Esophagus squamous epithelium (tissue), 5 donors: ENCODE results near the gene IP6K1. TPM values are rescaled to one million over a fixed set of nuclear protein-coding genes. Genes with fewer than 3 reads are reported as not detected.

ENCODE experiments used
- DNase-seq: peaks from one replicate; lab custom pipeline; 2025; lab: John Stamatoyannopoulos, UW
- H3K27ac ChIP-seq, 4 donors: fragments of 200-600 bp; sonication (generic); one replicate each; pipeline ENCODE4 v1.5.1; 2016 to 2019; ENCODE audit warnings: mild to moderate bottlenecking in 1 of 4
- H3K27me3 ChIP-seq, 4 donors: fragments of 200-600 bp; sonication (generic); 1 replicate in 3 of 4; 2 replicates in 1 of 4; pipeline versions ENCODE4 v1.5.1 to v1.6.0; 2017 to 2021; ENCODE audit warnings: antibody characterized with exemption in 1 of 4
- H3K36me3 ChIP-seq, 3 donors: fragments of 200-600 bp; sonication (generic); one replicate each; pipeline ENCODE4 v1.5.1; 2016 to 2019
- H3K4me1 ChIP-seq, 3 donors: fragments of 200-600 bp; sonication (generic); one replicate each; pipeline ENCODE4 v1.5.1; 2017 to 2019
- H3K4me3 ChIP-seq, 4 donors: fragments of 200-600 bp; sonication (generic); 1 replicate in 3 of 4; 2 replicates in 1 of 4; pipeline ENCODE4 v1.5.1; 2016 to 2019; ENCODE audit warnings: mild to moderate bottlenecking in 2 of 4, moderate library complexity in 1 of 4
- H3K9me3 ChIP-seq, 3 donors: fragments of 200-600 bp; sonication (generic); one replicate each; pipeline ENCODE4 v1.5.1; 2016 to 2019
- CTCF ChIP-seq, 6 experiments: fragments of 450-650 bp in 4 of 6; fragments of 200-600 bp in 2 of 6; sonication (generic) in 2 of 6; IDR thresholded peaks; one replicate each; pipeline ENCODE4 v1.5.1; 2016 to 2019; ENCODE audit warnings: antibody characterized with exemption in 6 of 6, mild to moderate bottlenecking in 4 of 6, moderate library complexity in 4 of 6
- POLR2A ChIP-seq, 4 donors: fragments of 450-650 bp; IDR thresholded peaks; one replicate each; pipeline ENCODE4 v1.6.1; 2017; ENCODE audit warnings: antibody characterized with exemption in 4 of 4, mild to moderate bottlenecking in 4 of 4, moderate library complexity in 3 of 4
- WGBS, 2 donors: methylation state at CpG; one replicate each; pipeline ENCODE4 v1.1.5; 2018; 5-methylcytosine and 5-hydroxymethylcytosine counted together
- intact Hi-C: fragments of 100-400 bp; cut with DNase I; formaldehyde crosslinking; loops from one replicate; pipeline ENCODE4 v1.15.0; 2022
- total RNA-seq, 4 donors: library from RNA; depleted of rRNA; stranded (reverse); fragments of >200 nt; gene quantifications; one replicate each; pipeline ENCODE4 v1.1.0, GENCODE V29; 2016
- donor health status: DM: yes; HTN: yes; CAD: no.

IP6K1 gene
- total RNA-seq, 4 donors from 2014 or later = 23.0 to 35.1 (median 28.1) TPM

- 48% methylated on average over 6 of the region's 7 CpGs; no CpG with 5 or more reads in 1 of the 2 donors for WGBS, 2 donors
- intact Hi-C loops = no loop called here
- H3K4me1 ChIP-seq = peaks cover 0 to 5% (median 0%) of the 10 kb centered on the region in 3 donors
- peaks cover 0 to 59% (median 9%) of the 10 kb centered on the region in 3 donors for H3K36me3 ChIP-seq
- H3K27me3 ChIP-seq = no peaks in the 10 kb centered on the region
- no peak for DNase-seq
- TF ChIP-seq POLR2A (IDR thresholded peaks at IDR 0.05) (no peak), CTCF (IDR thresholded peaks at IDR 0.05) (no peak)
- H3K27ac ChIP-seq = no peak overlapping the region
- H3K9me3 ChIP-seq = no peaks in the 10 kb centered on the region
- no peak overlapping the region for H3K4me3 ChIP-seq
These were observed 73.6 kb downstream of the IP6K1 start for GRCh38 chr3:49712631-49713317.

- Histone ChIP-seq H3K36me3 (peaks cover 0 to 62% (median 8%) of the 10 kb centered on the region in 3 donors), H3K4me1 (no peaks in the 10 kb centered on the region), H3K4me3 (no peak overlapping the region), H3K9me3 (no peaks in the 10 kb centered on the region), H3K27ac (no peak overlapping the region), H3K27me3 (no peaks in the 10 kb centered on the region)
- WGBS, 2 donors = 93 to 98% methylated on average over 3 to 6 of the region's 11 CpGs
- intact Hi-C loops = no loop called here
- no peak for DNase-seq
- TF ChIP-seq POLR2A (IDR thresholded peaks at IDR 0.05) (no peak), CTCF (IDR thresholded peaks at IDR 0.05) (no peak)
These were observed 74.2 kb downstream of the IP6K1 start for GRCh38 chr3:49712166-49712565.

GRCh38 chr3:49711489-49711888 lies 74.9 kb downstream of the IP6K1 start:
- intact Hi-C loops = no loop called here
- no peaks in the 10 kb centered on the region for H3K27me3 ChIP-seq
- no peaks in the 10 kb centered on the region for H3K9me3 ChIP-seq
- peaks cover 0 to 62% (median 2%) of the 10 kb centered on the region in 3 donors for H3K36me3 ChIP-seq
- no peak overlapping the region for H3K4me3 ChIP-seq
- no peak overlapping the region for H3K27ac ChIP-seq
- no peak for DNase-seq
- no peaks in the 10 kb centered on the region for H3K4me1 ChIP-seq
- 75 to 95% methylated on average over 5 of the region's 5 CpGs for WGBS, 2 donors
- TF ChIP-seq CTCF (IDR thresholded peaks at IDR 0.05) = no peak
- TF ChIP-seq POLR2A (IDR thresholded peaks at IDR 0.05) = no peak

GRCh38 chr3:49709852-49710251 lies 76.5 kb downstream of the IP6K1 start:
- intact Hi-C loops = loop anchor here (10.0 kb wide), 1 partner anchor 135 kb away; no protein-coding TSS in a partner anchor
- no peak for DNase-seq
- Histone ChIP-seq H3K27ac (no peak overlapping the region), H3K4me1 (no peaks in the 10 kb centered on the region), H3K4me3 (no peak overlapping the region), H3K9me3 (no peaks in the 10 kb centered on the region), H3K27me3 (no peaks in the 10 kb centered on the region), H3K36me3 (peaks cover 5 to 62% (median 8%) of the 10 kb centered on the region in 3 donors)
- WGBS, 2 donors = 93 to 94% methylated on average over 8 of the region's 8 CpGs
- no peak for TF ChIP-seq POLR2A (IDR thresholded peaks at IDR 0.05)
- no peak for TF ChIP-seq CTCF (IDR thresholded peaks at IDR 0.05)

GRCh38 chr3:49707113-49707480 lies 79.2 kb downstream of the IP6K1 start:
- Histone ChIP-seq H3K4me1 (peaks cover 0 to 5% (median 0%) of the 10 kb centered on the region in 3 donors), H3K9me3 (no peaks in the 10 kb centered on the region), H3K4me3 (no peak overlapping the region), H3K27ac (no peak overlapping the region), H3K27me3 (no peaks in the 10 kb centered on the region), H3K36me3 (peaks cover 10 to 66% (median 12%) of the 10 kb centered on the region in 3 donors)
- TF ChIP-seq POLR2A (IDR thresholded peaks at IDR 0.05) = no peak
- no peak for TF ChIP-seq CTCF (IDR thresholded peaks at IDR 0.05)
- intact Hi-C loops = loop anchor here (10.0 kb wide), 1 partner anchor 138 kb away; no protein-coding TSS in a partner anchor
- 39 to 67% methylated on average over 4 of the region's 4 CpGs for WGBS, 2 donors
- DNase-seq = no peak
